NCI-H146 treated with DMSO at 0.1 percent for 48 hours (cell line): ENCODE data around the gene INPP5A.

Experiments
- DNase-seq: peaks from one replicate; lab custom pipeline; 2025; ENCODE audit not compliant: unreplicated experiment; lab: John Stamatoyannopoulos, UW

The INPP5A gene

DNA sequence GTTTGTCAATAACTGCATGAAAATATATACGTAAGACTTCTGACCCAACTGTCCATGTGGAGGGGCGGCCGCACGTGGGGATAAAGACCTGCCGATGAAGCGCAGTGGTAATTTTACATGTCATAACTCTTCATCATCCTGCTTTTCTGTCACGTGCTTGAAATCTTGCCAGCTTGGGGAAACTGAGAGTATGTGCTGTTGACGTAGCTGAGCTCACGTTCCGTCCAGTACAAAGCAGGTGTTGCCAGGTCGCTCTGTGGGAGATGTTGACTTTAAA is 105.1 kb downstream of the INPP5A start:
- no peak for DNase-seq

DNA sequence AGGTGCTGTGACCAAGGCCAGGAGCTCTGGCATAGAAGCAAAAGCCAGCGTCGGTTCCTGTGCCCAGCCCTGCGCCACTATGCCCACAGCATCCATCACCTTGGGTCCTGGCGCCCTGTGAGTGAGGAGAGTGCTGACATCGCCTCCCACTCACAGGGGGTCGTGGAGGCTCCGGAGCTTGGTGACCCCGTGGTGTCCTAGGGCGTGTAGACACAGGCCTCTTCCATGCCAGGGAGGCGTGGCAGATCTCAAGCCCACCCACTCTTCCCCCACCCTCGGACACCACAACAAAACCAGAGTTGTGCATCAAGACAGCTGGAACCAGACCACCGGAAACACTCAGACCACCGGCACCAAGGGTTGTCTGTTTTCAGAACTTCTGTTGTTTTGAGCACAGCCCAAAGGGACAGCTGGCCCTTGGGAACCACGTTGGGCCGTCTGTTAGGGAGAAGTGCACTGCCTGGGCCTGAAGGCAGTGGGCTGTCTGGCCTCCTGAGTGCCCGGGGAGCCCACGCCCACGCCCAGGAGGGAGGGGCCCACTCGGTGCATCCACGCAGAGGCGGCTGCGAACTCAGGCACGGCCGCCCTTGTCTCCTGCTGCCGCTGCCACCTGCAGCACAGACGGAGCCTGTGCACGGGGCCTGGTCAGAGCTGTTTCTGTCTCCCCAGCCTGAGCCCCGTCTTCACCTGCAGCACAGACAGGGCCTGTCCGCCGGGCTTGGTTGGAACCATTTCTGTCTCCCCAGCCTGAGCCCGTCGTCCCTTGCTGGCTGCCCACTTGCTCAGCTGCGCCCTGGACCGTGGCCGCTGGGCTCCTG is 106.3 kb downstream of the INPP5A start:
- no peak for DNase-seq

DNA sequence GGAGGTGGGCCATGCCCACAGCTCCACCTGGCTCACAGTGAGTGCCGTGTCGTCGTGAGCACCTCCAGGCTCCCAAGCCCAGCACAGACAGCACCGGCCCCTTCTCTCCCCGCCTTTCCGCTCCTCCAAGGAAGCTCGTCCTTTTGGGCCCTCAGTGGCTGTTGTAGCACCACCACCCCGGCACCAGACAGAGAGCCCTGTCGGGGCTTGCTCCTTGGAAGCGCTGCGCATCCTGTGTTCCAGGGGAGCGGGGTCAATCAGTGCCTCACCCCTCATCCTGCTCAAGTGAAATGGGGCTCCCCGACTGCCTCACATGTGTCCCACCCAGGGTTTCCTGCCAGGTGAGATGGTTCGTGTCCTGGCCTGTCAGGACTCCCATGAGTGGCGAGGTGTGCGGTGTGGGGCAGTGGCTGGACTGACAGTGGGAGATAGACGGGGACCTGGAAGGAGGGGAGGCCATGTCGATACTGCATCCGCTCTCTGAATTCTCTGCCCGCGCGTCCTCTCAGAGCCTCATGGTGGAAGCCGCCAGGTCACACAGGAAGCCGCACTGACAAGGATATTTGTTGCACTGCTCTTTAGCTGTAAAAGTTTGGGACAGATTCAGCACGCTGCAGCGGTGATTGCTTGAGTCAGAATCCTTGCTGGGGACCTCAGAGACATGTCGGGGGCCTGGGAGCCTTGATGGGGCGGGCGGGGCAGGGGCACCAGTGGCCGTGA is 107.1 kb downstream of the INPP5A start:
- DNase-seq: no peak

DNA sequence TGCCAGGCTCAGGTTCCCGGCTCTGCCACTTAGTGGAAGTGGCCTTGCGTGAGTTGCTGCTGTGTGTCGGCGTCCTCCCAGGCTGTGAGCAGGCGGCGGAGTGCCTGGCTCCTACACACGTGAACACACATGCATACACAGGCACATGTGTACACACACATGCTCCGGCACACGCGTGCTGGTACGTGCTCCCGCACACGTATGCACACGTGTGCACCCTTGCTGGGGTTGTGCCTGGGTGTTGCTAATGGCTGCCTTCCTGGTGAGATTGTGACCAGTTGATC is 107.6 kb downstream of the INPP5A start:
- no peak for DNase-seq

DNA sequence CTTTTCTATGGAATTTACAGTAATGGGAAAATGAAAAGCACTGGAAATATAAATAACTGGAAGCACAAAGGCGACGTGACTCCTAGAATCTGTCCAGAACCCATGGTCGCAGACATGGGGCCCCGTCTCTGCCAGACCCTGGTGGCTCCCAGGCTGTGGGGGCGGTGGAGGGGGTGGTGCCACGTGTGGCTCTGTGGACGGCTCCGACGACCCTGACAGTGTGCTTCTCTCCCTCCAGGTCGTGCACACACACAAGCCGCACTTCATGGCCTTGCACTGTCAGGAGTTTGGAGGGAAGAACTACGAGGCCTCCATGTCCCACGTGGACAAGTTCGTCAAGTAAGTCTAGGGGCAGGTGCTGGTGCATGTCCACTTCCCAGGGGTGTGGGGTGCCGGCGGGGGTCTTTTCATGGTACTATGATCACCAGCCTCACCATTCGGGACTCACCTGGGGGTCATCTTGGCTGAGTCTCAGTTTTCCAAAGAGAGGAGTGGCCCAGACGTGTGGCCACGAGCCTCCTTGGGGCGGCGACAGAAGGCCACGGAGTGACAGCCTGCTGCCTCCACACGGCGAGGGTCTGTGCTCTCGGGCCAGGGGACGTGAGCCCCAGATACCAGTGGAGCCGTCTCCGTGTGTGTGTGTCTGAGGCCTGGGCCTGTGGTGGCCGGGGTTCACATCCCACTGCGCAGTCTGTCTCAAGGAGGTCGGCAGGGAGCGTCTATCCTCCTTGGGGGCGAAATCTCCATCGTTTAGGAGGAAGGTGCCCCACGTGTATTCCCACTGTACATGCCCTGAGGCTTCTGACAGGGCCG is 108.2 kb downstream of the INPP5A start:
- DNase-seq: no peak

DNA sequence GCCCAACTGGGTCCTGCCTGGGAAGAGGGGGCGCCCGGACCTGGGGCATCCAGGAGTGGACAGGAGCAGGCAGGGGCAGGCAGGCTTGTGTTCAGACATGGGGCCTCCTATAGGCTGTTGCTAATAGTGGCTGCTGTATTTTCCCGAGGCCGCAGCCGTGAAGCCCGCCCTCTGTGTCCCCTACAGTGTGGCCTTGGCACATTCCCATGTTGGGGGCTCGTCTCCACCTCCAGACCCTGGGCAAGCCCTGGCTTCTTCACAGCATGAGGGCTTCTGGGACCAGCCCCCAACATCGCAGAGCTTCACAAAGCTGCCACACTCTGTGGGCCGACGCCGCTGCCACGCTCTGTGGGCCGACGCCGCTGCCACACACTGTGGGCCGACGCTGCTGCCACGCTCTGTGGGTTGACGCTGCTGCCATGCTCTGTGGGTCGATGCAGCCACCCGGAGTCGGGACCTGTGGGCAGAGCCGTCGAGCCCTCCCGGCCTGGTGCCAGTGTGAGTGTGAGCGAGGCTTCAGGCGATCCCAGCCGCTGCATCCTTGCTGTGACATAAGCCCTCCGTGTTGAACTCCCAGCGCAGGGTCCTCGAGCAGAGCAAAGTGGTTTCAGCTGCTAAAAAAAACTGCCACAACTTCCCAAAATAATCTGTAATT is 109.0 kb downstream of the INPP5A start:
- DNase-seq: no peak

DNA sequence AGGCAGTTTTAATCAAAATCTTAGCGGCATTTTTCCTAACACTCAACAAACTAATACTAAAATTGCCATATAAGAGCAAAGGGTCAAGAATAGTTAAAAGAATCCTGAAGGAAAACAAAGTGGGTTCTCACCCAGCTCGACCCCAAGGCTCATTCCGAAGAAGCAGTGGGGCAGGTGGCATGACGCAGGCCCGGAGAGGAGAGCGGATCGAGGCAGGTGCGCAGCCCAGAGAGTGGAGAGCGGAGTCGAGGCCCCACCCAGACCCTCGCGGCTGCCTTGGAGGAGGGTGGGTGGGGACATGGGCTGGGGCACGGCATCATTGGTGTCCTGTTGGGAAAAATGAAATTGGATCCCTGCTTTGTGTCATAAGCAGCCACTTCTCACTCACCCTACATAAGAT is 109.8 kb downstream of the INPP5A start:
- DNase-seq: no peak

DNA sequence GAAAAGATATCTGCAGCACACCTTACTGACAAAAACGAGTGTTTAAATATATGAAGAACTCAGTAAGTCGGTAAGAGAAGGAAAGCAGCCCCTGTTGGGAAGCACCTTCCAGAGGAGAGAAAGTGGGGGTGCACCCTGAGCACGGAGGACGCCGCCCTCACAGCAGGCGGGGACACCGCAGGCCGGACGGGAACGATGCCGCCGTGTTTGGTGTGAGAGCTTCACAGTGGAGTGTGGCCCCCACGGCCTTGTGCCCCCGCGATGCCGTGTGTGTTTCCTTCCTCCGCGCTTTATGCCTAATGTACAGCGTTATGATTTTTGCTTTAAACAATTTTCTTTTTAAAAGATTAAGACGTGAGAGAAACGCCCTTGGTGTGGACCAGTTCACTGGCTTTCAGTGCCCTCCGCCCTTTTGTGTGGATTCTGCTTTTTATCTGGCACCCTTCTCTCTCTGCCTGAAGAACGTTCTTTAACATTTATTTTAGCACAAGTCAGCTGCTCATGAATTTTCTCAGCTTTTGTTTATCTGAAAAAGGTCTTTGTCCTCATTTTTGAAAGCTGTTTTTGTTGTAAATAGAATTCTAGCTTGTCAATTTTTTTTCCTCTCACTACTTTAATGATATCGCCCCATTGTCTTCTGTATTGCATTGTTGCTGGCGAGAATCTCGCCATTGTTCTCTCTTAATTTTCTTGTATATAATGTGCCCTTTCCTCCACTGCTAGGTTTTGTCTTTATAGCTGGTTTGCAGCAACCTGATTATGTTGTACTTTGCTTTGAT is 110.7 kb downstream of the INPP5A start:
- no peak for DNase-seq

DNA sequence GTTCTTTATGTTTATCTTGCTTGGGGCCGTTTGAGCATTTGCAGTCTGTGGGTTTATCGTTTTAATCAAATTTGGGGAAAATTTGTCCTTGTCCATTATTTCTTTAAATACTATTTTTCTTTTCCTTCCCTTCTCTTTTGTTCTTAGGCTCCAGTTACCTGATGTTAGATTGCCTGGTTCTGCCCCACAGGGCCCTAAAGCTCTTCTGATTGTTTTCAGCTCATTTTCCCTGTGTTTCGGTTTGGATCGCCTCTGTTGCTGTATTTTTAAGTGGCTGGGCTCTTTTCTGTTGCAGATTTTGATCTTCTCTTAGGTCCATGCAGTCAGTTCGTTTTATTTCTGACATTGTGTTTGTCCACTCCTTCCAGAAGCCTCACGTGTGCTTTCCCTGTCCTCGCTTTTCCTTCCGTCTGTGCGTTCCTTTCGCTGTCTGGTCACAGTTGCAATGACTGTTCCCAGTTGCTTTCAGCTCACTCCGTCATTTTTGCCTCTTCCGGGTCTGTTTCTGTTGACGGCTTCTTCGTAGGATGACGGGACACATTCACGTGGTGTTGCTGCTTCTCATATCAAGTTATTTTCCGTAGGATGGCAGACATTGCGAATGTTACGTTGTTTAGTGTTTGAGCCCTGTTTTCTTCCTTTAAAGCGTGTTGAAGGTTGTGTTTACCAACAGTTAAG is 111.4 kb downstream of the INPP5A start:
- no peak for DNase-seq

DNA sequence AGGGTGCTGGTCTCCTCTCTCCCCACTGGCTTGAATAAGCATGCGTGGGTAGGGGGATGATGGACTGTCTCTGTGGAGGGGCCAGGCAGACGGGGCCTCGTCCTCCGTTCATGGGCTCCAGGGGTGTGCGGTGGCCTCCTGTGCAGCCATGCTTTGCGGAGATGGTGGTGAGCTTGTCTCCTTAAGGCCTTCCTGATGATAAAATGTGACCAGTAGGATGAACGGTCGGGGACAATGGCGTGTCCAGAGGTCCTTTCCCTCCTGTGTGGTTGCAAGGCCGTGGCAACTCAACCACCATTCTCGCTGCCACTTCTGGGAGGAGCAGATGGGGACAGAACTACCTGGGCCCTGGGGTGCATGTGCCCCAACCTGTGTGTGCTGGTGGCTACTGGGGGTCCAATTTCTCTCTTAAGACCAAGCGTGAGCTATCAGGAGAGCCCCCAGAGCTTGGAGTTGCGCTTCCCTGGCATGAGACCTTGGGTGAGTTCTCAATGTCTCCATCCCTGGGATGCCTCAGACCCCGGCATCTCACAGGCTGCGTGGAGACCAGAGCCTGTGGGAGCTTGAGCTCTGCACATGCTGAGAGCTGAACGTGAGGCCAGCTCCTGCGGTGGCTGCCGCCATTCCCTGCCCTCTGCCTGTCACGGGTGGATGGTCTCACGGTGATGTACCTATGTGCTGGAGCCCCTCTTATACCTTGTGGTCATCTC is 112.2 kb downstream of the INPP5A start:
- no peak for DNase-seq

DNA sequence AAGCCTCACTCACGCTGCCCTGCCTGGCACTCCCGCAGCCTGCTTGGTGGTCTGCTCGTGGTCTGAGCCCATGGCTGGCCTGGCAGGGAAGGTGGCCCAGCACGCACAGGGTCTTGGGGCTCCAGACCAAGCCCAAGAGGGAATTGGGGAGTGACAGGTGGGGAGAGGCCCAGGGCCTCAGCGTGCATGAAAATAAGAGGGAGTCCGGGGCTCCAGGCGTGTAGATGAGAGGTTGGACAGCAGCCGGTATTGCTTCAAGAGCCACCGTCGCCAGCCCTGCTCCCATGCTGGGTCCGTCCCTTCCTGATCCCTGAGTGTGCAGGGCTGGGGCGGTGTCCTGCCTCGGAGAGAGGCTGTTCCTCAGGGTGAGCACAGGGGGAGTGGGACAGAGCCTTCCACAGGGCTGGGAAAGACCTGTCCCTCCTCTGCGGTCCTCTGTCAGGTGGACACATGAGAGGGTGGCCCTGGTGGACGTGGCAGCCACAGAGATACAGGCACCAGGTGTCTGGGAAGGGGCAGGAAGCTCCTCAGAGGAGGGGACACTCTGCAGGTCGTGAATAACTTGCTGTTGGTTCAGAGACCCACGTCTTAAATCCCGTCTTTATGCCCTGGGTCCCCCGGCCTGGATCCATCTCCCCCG is 113.1 kb downstream of the INPP5A start:
- no peak for DNase-seq

DNA sequence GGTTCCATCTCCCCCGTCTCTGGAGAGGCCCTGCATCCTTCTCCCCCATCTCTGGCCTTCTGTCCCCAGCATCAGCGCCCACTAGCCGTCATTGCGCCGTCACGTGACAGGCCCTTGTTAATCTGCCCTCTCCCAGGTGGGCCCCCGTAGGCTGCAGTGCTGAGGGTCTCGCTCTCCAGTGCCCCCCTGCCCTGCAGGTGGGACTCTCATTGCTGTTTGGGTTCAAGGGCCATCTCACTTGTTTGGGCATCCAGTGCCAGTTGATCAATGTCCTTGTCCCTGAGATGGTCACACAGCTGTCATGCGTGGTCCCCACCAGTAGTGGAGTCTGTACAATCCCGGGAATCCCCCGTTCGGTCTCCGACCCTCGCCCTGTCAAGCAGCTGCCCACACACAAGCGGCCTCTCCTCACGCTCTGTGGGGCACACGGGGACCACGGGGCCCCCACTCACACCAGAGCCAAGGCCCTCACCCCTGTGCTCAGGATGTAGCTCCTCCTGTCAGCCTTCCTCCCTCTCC is 114.0 kb downstream of the INPP5A start:
- no peak for DNase-seq

DNA sequence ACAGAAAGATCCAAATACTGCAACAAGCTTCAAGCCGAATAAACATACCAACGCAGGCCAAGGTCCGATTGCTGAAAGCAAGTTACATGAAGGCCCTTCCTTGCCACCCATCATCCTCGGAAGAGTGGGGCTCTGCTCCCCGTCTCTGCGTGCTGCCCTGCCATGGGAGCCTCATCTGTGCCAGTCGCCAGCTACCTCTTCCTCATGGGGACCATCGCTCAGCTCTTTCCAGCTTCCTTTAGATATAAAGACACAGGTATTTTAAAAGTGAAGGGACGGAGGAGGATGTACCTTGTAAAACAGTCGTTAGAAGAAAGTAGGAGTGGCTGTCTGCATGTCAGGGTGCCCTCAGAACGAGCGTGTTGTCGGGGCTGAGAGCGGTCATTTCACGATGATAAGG is 114.9 kb downstream of the INPP5A start:
- DNase-seq: no peak

DNA sequence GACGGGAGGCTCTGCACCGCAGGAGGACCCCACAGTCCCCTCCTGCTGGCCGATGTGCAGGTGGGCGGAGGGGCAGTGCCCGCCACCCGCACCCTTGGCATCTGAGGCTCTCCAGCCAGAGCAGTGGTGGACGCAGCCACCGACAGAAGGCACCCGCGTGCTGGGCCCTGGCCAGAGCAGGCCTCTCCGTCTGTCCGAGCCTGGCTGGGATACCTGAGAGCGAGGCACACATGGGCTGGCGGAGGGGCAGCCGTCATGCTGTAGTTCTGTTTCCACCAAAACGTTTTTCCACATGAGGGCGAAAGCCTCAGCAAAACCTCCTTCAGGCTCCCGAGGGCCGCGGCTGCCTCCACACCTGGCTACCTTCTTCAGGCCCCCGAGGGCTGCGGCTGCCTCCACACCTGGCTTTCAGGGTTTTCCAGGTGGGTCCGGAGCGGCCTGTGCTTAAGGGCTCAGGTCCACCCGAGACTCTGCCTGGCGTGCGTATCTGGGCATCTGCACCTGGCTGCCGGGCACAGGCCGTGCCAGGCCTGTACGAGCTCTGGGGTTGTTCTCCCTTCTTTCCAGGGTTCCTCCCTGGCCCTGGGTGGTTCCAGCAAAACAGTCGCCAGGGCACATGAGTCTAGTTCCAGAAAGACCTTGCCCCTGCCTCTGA is 115.5 kb downstream of the INPP5A start:
- DNase-seq: no peak

DNA sequence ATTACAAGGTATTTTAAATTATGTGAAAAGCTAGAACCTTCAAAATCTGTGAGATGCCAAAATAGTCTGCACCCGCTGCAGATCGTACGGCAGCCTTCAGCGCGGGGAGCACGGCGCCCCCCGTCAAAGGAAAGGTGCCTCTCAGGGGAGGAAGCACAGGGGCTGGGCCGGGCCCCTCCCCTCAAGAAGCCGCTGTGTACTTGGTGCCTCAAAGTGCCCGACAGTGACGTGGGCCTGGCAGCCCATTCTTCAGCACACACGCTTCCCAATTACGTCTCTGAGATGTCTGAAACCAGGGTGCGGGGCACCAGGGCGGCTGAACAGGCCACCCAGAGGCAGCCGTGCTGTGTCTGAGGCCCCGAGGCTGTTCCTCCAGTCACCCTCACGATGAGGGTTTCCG is 116.1 kb downstream of the INPP5A start:
- DNase-seq: no peak

DNA sequence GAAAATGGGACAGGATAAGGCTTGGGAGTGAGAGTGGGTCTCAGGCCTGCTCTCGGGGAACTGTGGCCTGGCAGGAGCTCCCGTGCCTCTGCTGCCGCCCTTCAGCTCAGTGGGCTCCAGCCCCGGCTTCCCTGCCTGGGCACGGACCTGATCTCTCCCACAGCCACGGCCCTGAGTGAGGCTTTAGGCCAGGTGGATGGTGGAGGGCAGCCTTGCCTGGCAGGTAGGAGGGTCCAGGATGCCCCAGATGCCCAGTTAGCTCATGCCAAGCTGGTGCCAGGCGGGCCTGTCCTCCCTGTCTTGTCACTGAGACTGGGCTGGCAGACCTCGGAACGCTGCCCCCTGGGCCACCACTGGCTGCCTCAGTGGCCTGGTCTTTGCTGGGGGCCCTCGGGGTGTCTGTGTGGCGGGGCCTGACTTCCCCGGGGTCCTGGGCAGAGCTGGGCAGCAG is 116.6 kb downstream of the INPP5A start:
- no peak for DNase-seq

DNA sequence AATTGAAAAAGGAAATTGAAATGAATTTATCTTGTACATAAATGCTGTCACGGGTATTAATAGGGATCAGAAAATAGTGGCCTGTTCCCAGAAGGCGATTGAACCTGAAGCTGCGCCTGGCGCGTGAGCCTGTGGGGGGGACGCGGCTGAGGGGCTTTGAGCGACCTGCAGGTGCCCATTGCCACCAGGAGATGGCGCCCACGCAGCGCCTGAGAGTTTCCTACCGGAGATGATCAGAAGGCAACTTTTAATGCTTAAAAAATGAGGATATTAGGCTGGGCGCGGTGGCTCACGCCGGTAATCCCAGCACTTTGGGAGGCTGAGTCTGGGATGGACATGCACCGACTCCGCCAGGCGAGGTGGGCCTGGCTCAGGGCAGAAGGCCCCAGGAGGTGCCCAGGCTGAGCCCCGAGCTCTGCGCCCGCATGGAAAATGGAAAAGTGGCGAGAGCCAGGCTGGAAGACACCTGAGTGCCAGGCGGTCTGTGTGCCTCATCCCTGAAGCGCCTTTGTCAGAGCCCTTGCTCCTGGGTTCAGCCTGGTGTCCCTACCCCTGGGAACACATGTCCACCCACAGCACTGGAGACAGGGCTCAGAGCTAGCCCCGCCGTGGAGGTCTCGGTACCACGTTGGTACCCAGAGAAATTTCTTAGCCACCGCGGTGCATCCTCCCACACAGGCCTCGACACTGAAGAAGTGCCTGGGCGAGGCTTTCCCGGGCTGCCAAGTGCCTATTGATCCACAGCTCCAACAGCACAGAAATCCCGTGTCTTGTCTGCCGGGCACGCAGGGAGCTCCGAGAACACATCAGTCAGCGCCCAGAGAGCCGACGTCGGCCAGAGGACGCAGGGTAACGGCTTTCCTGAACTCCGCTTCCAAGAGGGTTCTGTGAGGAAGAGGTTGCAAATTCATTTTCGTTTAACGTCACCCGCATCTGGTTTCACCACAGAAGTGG is 117.4 kb downstream of the INPP5A start:
- no peak for DNase-seq
